HEK293T (cell line): ENCODE data around the gene RAB28.

ENCODE experiments used
- FOXA1 ChIP-seq: fragments of 450-650 bp; IDR thresholded peaks from 2 replicates; pipeline ENCODE4 v1.6.1; 2016; ENCODE audit warnings: mild to moderate bottlenecking
- LEF1 ChIP-seq: fragments of 450-650 bp; IDR thresholded peaks from 2 replicates; pipeline ENCODE4 v1.6.1; 2017; ENCODE audit warnings: mild to moderate bottlenecking, borderline replicate concordance

GRCh38 chr4:13526658-13527057 is 42.5 kb upstream of the RAB28 start:
- TF ChIP-seq LEF1 (no peak), FOXA1 (no peak)
